ENCODE results near the gene MTCL3.

Gene MTCL3

GRCh38 chr6:127464881-127465459 is 54.2 kb downstream of the MTCL3 start:
- no peak overlapping the region for H3K9ac ChIP-seq (ENCODE audit: low read depth, low read length)
- no peaks in the 10 kb centered on the region for H4K20me1 ChIP-seq (ENCODE audit: insufficient read depth, low read length)
- no peak overlapping the region for H2AFZ ChIP-seq (ENCODE audit: low read depth, low read length)
- H3K4me1 ChIP-seq (ENCODE audit: insufficient read depth, low read length) = no peaks in the 10 kb centered on the region
- DNase-seq (peak; percentile 54), ATAC-seq (ENCODE audit: insufficient read depth, low read depth) (peak; percentile 81)
- H3K27ac ChIP-seq (ENCODE audit: low read length) = no peak overlapping the region
- no peaks in the 10 kb centered on the region for H3K79me2 ChIP-seq (ENCODE audit: insufficient read depth, low read length)
- no peaks in the 10 kb centered on the region for H3K36me3 ChIP-seq (ENCODE audit: insufficient read depth, low read length)
- H3K9me3 ChIP-seq (ENCODE audit: insufficient read depth, low read length, severe bottlenecking) = no peaks in the 10 kb centered on the region
- peaks cover 3% of the 10 kb centered on the region for H3K27me3 ChIP-seq (ENCODE audit: insufficient read depth, low read length, poor library complexity)
- no peak overlapping the region for H3K4me2 ChIP-seq (ENCODE audit: insufficient read depth, low read length)
- TF ChIP-seq EZH2 (IDR thresholded peaks at IDR 0.05; ENCODE audit: borderline replicate concordance, low read depth, low read length, severe bottlenecking) = no peak
- peak; percentile 80 for TF ChIP-seq CTCF (IDR thresholded peaks at IDR 0.05; ENCODE audit: borderline replicate concordance, extremely low read depth, low read length, poor library complexity, severe bottlenecking)
- no peak overlapping the region for H3K4me3 ChIP-seq (ENCODE audit: low read depth in 1 of 2, low read length in 2 of 2)

DNA sequence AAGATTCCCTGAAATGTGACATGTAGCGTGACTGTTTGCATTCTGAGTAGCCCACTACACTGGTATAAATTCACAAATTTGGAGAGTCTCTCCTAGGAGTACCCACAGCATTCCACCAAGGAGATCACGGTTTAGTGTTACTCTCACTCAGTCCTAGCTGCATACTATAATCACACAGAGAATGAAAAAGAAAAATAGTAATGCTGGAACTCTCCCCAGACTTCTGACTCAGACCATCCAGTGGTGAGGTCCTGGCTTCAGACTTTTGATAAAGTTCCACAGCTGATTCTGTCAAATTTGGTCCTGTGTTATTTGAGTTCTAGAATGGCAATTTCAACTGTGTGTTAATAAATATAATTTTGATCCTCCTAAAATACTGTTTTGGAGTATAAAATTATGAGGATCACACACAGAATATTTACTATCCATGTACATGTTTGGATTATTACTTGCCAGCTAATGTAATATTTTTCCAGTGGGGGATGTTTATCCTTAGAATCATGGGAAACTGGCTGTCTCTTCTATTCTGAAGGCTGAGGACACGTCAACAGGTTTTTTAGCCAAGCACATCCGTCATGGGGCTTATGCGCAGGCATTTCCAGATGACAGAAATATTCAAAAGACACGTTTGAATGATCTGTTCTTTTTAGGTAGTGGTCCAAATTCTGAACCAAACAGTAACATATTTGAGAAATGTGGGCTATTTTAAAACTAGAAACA is 54.8 kb downstream of the MTCL3 start:
- no peak overlapping the region for H3K4me2 ChIP-seq (ENCODE audit: insufficient read depth, low read length)
- no peak for ATAC-seq (ENCODE audit: insufficient read depth, low read depth)

DNA sequence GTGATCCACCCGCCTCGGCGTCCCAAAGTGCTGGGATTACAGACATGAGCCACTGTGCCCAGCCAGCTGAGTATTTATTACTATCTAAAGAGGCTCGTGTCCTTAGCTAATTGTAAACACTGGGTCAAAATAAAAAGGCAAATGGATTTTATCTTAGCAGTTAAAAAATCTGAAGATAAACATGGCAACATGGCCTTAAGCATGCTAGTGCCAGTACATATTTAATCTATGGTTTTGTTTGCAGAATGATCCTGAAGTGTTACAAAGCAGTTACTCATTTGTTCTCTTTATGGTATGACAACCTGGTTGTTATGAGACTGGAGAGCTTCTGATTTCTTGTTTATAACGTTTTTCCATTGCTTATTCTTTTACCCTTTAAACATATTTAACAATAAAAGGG is 56.1 kb downstream of the MTCL3 start:
- Histone ChIP-seq H4K20me1 (ENCODE audit: insufficient read depth, low read length) (no peaks in the 10 kb centered on the region), H3K27ac (ENCODE audit: low read length) (no peak overlapping the region), H3K4me1 (ENCODE audit: insufficient read depth, low read length) (no peaks in the 10 kb centered on the region), H3K79me2 (ENCODE audit: insufficient read depth, low read length) (no peaks in the 10 kb centered on the region), H3K36me3 (ENCODE audit: insufficient read depth, low read length) (no peaks in the 10 kb centered on the region), H3K9ac (ENCODE audit: low read depth, low read length) (no peak overlapping the region), H3K4me2 (ENCODE audit: insufficient read depth, low read length) (no peak overlapping the region), H2AFZ (ENCODE audit: low read depth, low read length) (no peak overlapping the region), H3K4me3 (ENCODE audit: low read depth in 1 of 2, low read length in 2 of 2) (no peak overlapping the region), H3K27me3 (ENCODE audit: insufficient read depth, low read length, poor library complexity) (peaks cover 3% of the 10 kb centered on the region), H3K9me3 (ENCODE audit: insufficient read depth, low read length, severe bottlenecking) (no peaks in the 10 kb centered on the region)
- no peak for DNase-seq
- no peak for ATAC-seq (ENCODE audit: insufficient read depth, low read depth)
- TF ChIP-seq CTCF (IDR thresholded peaks at IDR 0.05; ENCODE audit: borderline replicate concordance, extremely low read depth, low read length, poor library complexity, severe bottlenecking) = no peak
- TF ChIP-seq EZH2 (IDR thresholded peaks at IDR 0.05; ENCODE audit: borderline replicate concordance, low read depth, low read length, severe bottlenecking) = no peak

More for the DNA sequence above, 54.8 kb downstream of the MTCL3 start:
- no peak for DNase-seq
- H3K27ac ChIP-seq (ENCODE audit: low read length) = no peak overlapping the region
- H3K79me2 ChIP-seq (ENCODE audit: insufficient read depth, low read length) = no peaks in the 10 kb centered on the region
- H3K27me3 ChIP-seq (ENCODE audit: insufficient read depth, low read length, poor library complexity) = peaks cover 3% of the 10 kb centered on the region
- TF ChIP-seq CTCF (IDR thresholded peaks at IDR 0.05; ENCODE audit: borderline replicate concordance, extremely low read depth, low read length, poor library complexity, severe bottlenecking) (no peak), EZH2 (IDR thresholded peaks at IDR 0.05; ENCODE audit: borderline replicate concordance, low read depth, low read length, severe bottlenecking) (no peak)
- no peak overlapping the region for H2AFZ ChIP-seq (ENCODE audit: low read depth, low read length)
- no peak overlapping the region for H3K9ac ChIP-seq (ENCODE audit: low read depth, low read length)
- no peaks in the 10 kb centered on the region for H3K36me3 ChIP-seq (ENCODE audit: insufficient read depth, low read length)
- H4K20me1 ChIP-seq (ENCODE audit: insufficient read depth, low read length) = no peaks in the 10 kb centered on the region
- no peaks in the 10 kb centered on the region for H3K4me1 ChIP-seq (ENCODE audit: insufficient read depth, low read length)
- H3K4me3 ChIP-seq (ENCODE audit: low read depth in 1 of 2, low read length in 2 of 2) = no peak overlapping the region
- H3K9me3 ChIP-seq (ENCODE audit: insufficient read depth, low read length, severe bottlenecking) = no peaks in the 10 kb centered on the region
